ENCODE measurements around the gene CHSY1. TPM values are rescaled to one million over a fixed set of nuclear protein-coding genes. Genes with fewer than 3 reads are reported as not detected.

CHSY1 gene
- total RNA-seq, 3 donors from 2014 or later = 7.7 to 15.5 (median 12.6) TPM

GRCh38 chr15:101272584-101272983 lies 20.7 kb upstream of the CHSY1 start:
- peaks cover 12% of the 10 kb centered on the region for H3K4me1 ChIP-seq (ENCODE audit: low read depth)
- intact Hi-C loops (cut with DNase I, micrococcal nuclease) = no loop called here
- ATAC-seq (no peak), DNase-seq (no peak)
- no peak overlapping the region for H3K4me3 ChIP-seq
- no peak for TF ChIP-seq CTCF (IDR thresholded peaks at IDR 0.05)
- peaks cover 19% of the 10 kb centered on the region for H3K36me3 ChIP-seq (ENCODE audit: low read depth)
- H3K9me3 ChIP-seq = no peaks in the 10 kb centered on the region

DNA sequence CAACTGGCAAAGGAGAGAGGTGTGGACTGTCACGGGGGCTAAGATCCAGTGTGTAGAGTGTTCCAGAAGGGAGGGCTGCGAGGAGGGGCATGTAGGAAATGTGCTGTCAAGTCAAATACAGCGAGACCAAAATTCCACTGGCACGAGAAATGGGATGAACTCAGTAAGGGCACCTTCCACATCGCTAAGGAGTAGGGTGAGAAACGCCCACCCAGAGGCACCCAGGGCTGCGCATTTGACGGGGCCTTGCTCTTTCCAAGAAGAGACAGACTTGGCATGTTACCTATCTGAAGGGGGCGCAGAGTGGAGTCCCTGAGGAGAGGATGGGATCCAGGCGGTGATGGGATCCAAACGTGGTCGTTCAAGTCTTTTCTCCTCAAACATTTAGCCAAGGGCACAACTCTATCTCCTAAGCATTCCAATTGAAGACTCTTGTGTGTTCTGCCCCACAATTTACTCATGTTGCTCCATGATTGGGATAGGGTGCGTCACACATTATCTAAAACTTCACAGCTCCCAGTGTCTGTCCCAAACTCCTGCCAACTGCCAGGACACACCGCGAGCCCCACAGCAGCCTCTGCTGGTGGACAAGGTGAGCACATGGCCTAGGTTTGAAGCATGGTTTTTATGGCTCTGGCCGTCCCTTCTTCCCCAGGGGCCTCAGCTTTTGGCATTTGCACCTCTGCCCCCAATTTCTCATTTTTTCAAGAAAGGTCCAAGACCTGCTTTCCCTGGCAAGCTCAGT lies 17.8 kb upstream of the CHSY1 start:
- DNase-seq (no peak), ATAC-seq (peak; percentile 58)
- intact Hi-C loops (cut with DNase I, micrococcal nuclease) = no loop called here
- H3K4me1 ChIP-seq (ENCODE audit: low read depth) = no peaks in the 10 kb centered on the region
- H3K9me3 ChIP-seq = no peaks in the 10 kb centered on the region
- peaks cover 19% of the 10 kb centered on the region for H3K36me3 ChIP-seq (ENCODE audit: low read depth)
- H3K4me3 ChIP-seq = no peak overlapping the region
- no peak for TF ChIP-seq CTCF (IDR thresholded peaks at IDR 0.05)

DNA sequence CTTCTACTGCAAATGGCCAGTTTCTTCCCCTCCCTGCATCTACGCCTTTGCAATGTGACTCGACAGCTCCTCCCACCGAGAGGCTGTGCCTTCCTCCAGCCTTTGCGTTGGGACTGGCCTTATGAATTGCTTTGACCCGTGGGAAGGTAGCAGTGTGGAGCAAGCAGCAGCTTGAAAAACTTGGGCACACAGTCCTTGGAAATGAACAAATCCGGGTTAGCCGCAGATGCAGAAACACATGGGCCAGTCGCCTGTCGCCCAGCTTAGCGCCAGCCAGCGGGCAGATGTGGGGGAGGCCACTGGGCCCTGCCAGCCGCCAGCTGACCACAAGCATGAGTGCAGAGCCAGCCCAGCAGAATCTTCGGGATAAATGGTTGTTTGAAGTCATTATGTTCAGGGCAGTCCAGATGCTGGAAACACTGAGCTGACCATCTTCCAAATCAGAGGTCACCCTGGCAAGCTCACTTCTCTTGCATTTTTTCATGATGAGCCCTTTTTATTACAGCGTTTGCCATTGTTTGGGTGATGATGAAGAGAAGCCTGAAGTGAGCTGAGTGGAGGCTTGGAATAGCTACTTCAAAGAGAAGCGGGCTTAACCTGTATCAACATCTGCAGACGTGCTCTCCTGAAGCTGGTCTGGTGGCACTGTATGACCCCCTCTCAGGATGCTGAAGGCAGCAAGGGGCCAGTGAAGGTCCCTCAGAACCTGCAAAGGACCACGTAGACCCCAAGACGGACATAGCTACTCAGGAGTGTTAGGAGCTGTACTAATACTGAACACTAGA lies 15.7 kb upstream of the CHSY1 start:
- ATAC-seq (peak; percentile 59), DNase-seq (peak in 1 of 3 donors; percentile 42)
- no peak overlapping the region for H3K4me3 ChIP-seq
- intact Hi-C loops (cut with DNase I, micrococcal nuclease) = no loop called here
- H3K9me3 ChIP-seq = no peaks in the 10 kb centered on the region
- TF ChIP-seq CTCF (IDR thresholded peaks at IDR 0.05) = no peak
- H3K4me1 ChIP-seq (ENCODE audit: low read depth) = no peaks in the 10 kb centered on the region
- peaks cover 5% of the 10 kb centered on the region for H3K36me3 ChIP-seq (ENCODE audit: low read depth)

- no peak for TF ChIP-seq CTCF (IDR thresholded peaks at IDR 0.05)
- H3K9me3 ChIP-seq = no peaks in the 10 kb centered on the region
- DNase-seq (no peak), ATAC-seq (peak; percentile 5)
- no peaks in the 10 kb centered on the region for H3K4me1 ChIP-seq (ENCODE audit: low read depth)
- no peaks in the 10 kb centered on the region for H3K36me3 ChIP-seq (ENCODE audit: low read depth)
- intact Hi-C loops (cut with DNase I, micrococcal nuclease) = no loop called here
- no peak overlapping the region for H3K4me3 ChIP-seq
These were observed 14.9 kb upstream of the CHSY1 start for GRCh38 chr15:101266787-101267186.

- H3K4me1 ChIP-seq (ENCODE audit: low read depth) = no peaks in the 10 kb centered on the region
- no peak for DNase-seq
- ATAC-seq = no peak
- H3K4me3 ChIP-seq = no peak overlapping the region
- H3K9me3 ChIP-seq = no peaks in the 10 kb centered on the region
- intact Hi-C loops (cut with DNase I, micrococcal nuclease) = no loop called here
- H3K36me3 ChIP-seq (ENCODE audit: low read depth) = no peaks in the 10 kb centered on the region
- TF ChIP-seq CTCF (IDR thresholded peaks at IDR 0.05) = no peak
These were observed 14.2 kb upstream of the CHSY1 start for GRCh38 chr15:101266034-101266433.
